GM19467 (cell line): ENCODE measurements around the gene CIZ1.
"Not testable (repeated sequence)": the region's sequence is repeated elsewhere in the genome, so short reads cannot be mapped to it uniquely, and the experiment has no call there.

Experiments
- ATAC-seq: cut with Tn5 transposase; IDR thresholded peaks from one replicate; pipeline ENCODE4 v1.9.1; 2021; ENCODE audit warnings: mild to moderate bottlenecking, moderate library complexity; ENCODE audit not compliant: unreplicated experiment

The CIZ1 gene

GRCh38 chr9:128149001-128149701 lies 42.2 kb downstream of the CIZ1 start, which contains the start of gene LCN2:
Gene LCN2 (plus strand): TSS chr9:128149453. CDS start chr9:128149526, 73 bp downstream.
- ATAC-seq = no peak

- no peak for ATAC-seq
Observed at GRCh38 chr9:128148509-128149000, 42.8 kb downstream of the CIZ1 start.

GRCh38 chr9:128146591-128147120 lies 44.7 kb downstream of the CIZ1 start:
- no peak for ATAC-seq

- ATAC-seq = no peak
Observed at GRCh38 chr9:128145951-128146351, 45.4 kb downstream of the CIZ1 start.

- no peak for ATAC-seq
Observed at GRCh38 chr9:128145536-128145935, 45.8 kb downstream of the CIZ1 start.

- no peak for ATAC-seq
Observed at GRCh38 chr9:128144239-128145181, 46.9 kb downstream of the CIZ1 start.

- ATAC-seq = no peak
Observed at GRCh38 chr9:128143525-128144238, 47.7 kb downstream of the CIZ1 start.

GRCh38 chr9:128142596-128142995 lies 48.8 kb downstream of the CIZ1 start:
- no peak for ATAC-seq

GRCh38 chr9:128142061-128142460 lies 49.3 kb downstream of the CIZ1 start:
- no peak for ATAC-seq

- ATAC-seq = no peak
Observed at GRCh38 chr9:128141604-128142003, 49.8 kb downstream of the CIZ1 start.

- no peak for ATAC-seq
Observed at GRCh38 chr9:128139621-128140020, 51.8 kb downstream of the CIZ1 start.

- no peak for ATAC-seq
Observed at GRCh38 chr9:128138001-128138400, 53.4 kb downstream of the CIZ1 start.

GRCh38 chr9:128136816-128137793 lies 54.3 kb downstream of the CIZ1 start:
- no peak for ATAC-seq

GRCh38 chr9:128135561-128135960 lies 55.8 kb downstream of the CIZ1 start:
- ATAC-seq = not testable (repeated sequence)

- ATAC-seq = not testable (repeated sequence)
Observed at GRCh38 chr9:128132139-128132538, 59.2 kb downstream of the CIZ1 start.

- ATAC-seq = not testable (repeated sequence)
Observed at GRCh38 chr9:128131346-128131745, 60.0 kb downstream of the CIZ1 start.

GRCh38 chr9:128130651-128131050 lies 60.7 kb downstream of the CIZ1 start:
- ATAC-seq = not testable (repeated sequence)

- ATAC-seq = not testable (repeated sequence)
Observed at GRCh38 chr9:128129976-128130590, 61.3 kb downstream of the CIZ1 start.
